Stomach smooth muscle (tissue), 2 donors: ENCODE results near the gene KHDRBS1.
A peak's percentile ranks its signal among the peaks of the same experiment; 100 is the strongest.

Experiments
- H3K27ac ChIP-seq: one replicate; pipeline ENCODE4 v1.7.0; 2013; ENCODE audit warnings: mild to moderate bottlenecking, low read length, inconsistent platforms
- H3K27me3 ChIP-seq, 2 donors: one replicate each; pipeline ENCODE4 v1.7.0; 2013; ENCODE audit warnings: low read length in 2 of 2; ENCODE audit not compliant: insufficient read depth in 2 of 2, control insufficient read depth in 1 of 2
- H3K36me3 ChIP-seq, 2 donors: one replicate each; pipeline ENCODE4 v1.7.0; 2013; ENCODE audit warnings: low read length in 2 of 2; ENCODE audit not compliant: control insufficient read depth in 2 of 2, insufficient read depth in 2 of 2
- H3K4me1 ChIP-seq: one replicate; pipeline ENCODE4 v1.7.0; 2013; ENCODE audit warnings: low read length; ENCODE audit not compliant: control insufficient read depth, insufficient read depth
- H3K4me3 ChIP-seq, 2 donors: one replicate each; pipeline ENCODE4 v1.7.0; 2013; ENCODE audit warnings: low read length in 2 of 2
- H3K9ac ChIP-seq, 2 donors: one replicate each; pipeline ENCODE4 v1.7.0; 2013; ENCODE audit warnings: low read length in 2 of 2, mild to moderate bottlenecking in 1 of 2
- H3K9me3 ChIP-seq, 2 donors: one replicate each; pipeline ENCODE4 v1.7.0; 2013; ENCODE audit warnings: low read length in 2 of 2; ENCODE audit not compliant: control insufficient read depth in 2 of 2
- donor health status: healthy.
- donor health status: Pancreatic carcinoma.

Gene KHDRBS1, protein sequence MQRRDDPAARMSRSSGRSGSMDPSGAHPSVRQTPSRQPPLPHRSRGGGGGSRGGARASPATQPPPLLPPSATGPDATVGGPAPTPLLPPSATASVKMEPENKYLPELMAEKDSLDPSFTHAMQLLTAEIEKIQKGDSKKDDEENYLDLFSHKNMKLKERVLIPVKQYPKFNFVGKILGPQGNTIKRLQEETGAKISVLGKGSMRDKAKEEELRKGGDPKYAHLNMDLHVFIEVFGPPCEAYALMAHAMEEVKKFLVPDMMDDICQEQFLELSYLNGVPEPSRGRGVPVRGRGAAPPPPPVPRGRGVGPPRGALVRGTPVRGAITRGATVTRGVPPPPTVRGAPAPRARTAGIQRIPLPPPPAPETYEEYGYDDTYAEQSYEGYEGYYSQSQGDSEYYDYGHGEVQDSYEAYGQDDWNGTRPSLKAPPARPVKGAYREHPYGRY

DNA sequence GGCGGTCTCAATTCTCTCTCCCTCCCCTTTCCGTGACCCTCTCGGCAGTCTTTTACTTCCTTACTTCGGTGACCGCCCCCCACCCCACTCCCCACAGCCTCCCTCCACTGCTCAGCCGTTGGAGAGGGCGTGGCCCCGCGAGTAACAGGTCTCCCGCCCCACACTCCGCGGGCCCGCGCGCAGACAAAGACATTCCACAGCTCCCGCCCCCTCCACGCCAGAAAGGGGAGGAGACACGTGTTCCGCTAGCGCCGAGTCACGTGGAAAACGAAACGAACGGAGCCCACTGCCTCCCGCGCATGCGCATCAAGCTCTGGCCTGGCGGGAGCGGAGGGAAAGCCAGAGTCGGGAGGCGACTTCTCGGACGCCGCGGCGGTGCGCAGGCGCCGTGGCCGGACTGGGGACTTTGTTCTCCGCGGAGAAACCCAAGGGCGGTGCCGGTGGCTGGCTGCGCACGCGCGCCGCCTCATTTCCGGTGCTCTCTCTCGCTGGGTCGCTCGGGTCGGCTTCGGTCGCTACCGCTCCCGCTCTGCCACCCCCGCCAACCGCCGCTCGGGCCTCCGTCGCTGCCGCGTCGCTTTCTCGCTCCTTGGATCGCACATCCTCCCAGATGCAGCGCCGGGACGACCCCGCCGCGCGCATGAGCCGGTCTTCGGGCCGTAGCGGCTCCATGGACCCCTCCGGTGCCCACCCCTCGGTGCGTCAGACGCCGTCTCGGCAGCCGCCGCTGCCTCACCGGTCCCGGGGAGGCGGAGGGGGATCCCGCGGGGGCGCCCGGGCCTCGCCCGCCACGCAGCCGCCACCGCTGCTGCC, at the start of gene KHDRBS1:
TSS of gene KHDRBS1 (plus strand) at position 483 of the 813 bp plus-strand sequence. CDS start at position 611, 128 bp downstream.
- H3K36me3 ChIP-seq, result no peaks in the 10 kb centered on the region
- H3K9me3 ChIP-seq, result no peaks in the 10 kb centered on the region
- H3K27me3 ChIP-seq, result peaks cover 0 to 2% of the 10 kb centered on the region in 2 donors
- peak within 1 kb of the TSS; percentile 93 to 98 for H3K9ac ChIP-seq
- peak within 1 kb of the TSS; percentile 91 for H3K27ac ChIP-seq
- peak within 1 kb of the TSS; percentile 90 to 98 for H3K4me3 ChIP-seq
- H3K4me1 ChIP-seq, result peaks cover 11% of the 10 kb centered on the region

DNA sequence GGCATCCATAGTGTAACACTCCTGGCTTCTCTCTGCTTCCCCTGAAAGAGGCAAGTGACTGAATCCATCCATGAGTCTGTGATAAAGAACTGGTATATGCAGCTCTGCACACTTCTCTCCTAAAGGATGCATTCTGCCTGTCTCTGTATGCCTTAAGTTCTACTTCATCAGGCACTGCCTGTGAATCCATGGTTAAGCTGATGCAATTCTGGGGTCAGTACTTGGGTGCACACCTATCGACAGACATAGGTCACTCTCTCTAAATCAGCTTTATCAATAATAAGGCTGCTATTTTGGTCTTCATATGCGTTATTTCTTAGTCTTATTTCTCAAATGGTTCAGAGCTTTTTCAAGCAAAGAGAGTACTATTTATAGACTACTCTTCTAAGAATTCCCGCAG, 42.8 kb upstream of the KHDRBS1 start:
- H3K27me3 ChIP-seq, result no peaks in the 10 kb centered on the region
- H3K9me3 ChIP-seq, result no peaks in the 10 kb centered on the region
- no peak overlapping the region for H3K9ac ChIP-seq
- no peak overlapping the region for H3K4me3 ChIP-seq
- H3K27ac ChIP-seq, result no peak overlapping the region
- H3K36me3 ChIP-seq, result no peaks in the 10 kb centered on the region
- H3K4me1 ChIP-seq, result no peaks in the 10 kb centered on the region

DNA sequence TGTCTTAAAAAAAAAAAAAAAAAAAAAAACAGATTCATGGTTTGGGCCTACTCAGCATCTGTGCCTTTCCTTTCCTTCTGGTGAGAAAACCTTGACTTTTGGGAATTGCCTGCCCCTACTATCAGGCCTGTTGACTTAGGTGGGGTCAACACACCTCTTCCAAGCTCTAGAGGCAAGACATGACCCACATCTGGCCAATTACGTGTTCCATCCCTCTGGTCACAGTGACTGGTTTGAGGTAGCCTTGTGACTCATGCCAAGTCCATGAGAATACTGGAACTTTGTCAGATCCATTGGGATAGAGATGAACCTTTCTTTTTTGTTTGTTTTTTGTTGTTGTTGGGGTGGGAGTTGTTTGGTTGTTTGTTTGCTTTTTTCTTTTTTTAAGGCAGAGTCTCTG, 37.3 kb upstream of the KHDRBS1 start:
- H3K9ac ChIP-seq, result no peak overlapping the region
- no peak overlapping the region for H3K4me3 ChIP-seq
- no peaks in the 10 kb centered on the region for H3K9me3 ChIP-seq
- H3K27ac ChIP-seq, result no peak overlapping the region
- no peaks in the 10 kb centered on the region for H3K27me3 ChIP-seq
- H3K36me3 ChIP-seq, result no peaks in the 10 kb centered on the region
- peaks cover 4% of the 10 kb centered on the region for H3K4me1 ChIP-seq

DNA sequence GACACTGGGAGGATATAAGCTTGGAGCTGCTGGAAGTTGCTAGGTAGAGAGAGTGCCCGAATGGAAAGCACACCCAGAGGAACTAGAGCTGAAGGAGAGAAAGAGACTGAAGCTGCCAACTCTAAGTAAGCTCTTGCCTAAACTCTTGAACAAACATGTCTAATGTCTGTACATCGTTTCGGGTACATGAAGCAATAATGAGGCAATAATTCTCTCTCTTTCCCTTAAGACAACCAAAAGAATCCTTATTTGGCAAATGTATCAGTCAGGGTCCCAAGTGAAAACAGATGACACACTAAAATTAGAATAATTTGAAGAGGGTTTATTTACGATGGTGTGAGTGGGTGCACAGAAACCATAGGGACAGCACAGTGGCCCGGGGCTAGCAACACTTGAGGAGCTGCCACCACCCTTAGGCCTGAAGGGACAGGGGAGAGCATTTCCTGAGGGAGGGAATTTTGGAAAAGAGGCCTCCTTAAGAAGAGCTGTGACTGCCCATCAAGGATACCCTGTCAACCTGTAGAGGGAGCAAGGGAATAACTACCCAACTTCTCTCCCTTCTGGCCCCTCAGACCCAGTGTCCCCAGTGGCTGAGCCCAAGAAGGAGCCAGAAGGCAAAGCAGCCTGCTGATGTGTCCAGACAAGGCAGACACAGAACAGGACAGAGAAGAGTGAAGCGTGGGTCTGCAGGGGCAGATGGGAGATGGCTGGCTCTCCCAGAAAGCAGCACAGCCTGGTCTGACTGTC, 36.1 kb upstream of the KHDRBS1 start:
- no peak overlapping the region for H3K9ac ChIP-seq
- H3K4me1 ChIP-seq, result peaks cover 4% of the 10 kb centered on the region
- H3K36me3 ChIP-seq, result no peaks in the 10 kb centered on the region
- no peaks in the 10 kb centered on the region for H3K9me3 ChIP-seq
- no peak overlapping the region for H3K27ac ChIP-seq
- H3K27me3 ChIP-seq, result no peaks in the 10 kb centered on the region
- H3K4me3 ChIP-seq, result no peak overlapping the region

DNA sequence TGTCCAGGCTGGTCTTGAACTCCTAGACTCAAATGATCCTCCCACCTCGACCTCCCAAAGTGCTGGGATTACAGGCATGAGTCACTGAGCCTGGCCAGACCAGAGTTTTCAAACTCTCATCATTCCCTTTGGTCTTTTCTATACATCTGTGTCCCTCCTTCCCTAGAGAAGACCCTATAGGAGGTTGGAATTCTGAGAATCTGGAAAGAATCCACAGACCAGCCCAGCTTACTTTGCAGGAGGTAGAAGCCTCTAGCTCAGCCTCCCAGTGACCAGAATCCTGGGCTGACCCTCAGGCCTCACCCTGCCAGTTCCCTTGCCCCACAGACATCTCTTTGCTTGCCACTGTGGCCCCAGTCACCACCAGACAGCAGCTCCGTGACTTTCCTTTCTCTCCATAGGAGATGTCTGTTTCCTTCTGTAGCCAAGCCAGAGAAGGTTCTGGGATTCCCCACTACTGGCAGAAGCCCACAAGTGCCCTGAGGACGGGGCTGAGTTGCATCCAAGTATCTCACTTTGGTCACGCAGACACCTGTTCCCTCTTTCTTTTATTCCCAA, 34.7 kb upstream of the KHDRBS1 start:
- no peak overlapping the region for H3K27ac ChIP-seq
- H3K4me3 ChIP-seq, result no peak overlapping the region
- no peaks in the 10 kb centered on the region for H3K36me3 ChIP-seq
- H3K9ac ChIP-seq, result no peak overlapping the region
- H3K27me3 ChIP-seq, result no peaks in the 10 kb centered on the region
- peaks cover 4% of the 10 kb centered on the region for H3K4me1 ChIP-seq
- H3K9me3 ChIP-seq, result no peaks in the 10 kb centered on the region

DNA sequence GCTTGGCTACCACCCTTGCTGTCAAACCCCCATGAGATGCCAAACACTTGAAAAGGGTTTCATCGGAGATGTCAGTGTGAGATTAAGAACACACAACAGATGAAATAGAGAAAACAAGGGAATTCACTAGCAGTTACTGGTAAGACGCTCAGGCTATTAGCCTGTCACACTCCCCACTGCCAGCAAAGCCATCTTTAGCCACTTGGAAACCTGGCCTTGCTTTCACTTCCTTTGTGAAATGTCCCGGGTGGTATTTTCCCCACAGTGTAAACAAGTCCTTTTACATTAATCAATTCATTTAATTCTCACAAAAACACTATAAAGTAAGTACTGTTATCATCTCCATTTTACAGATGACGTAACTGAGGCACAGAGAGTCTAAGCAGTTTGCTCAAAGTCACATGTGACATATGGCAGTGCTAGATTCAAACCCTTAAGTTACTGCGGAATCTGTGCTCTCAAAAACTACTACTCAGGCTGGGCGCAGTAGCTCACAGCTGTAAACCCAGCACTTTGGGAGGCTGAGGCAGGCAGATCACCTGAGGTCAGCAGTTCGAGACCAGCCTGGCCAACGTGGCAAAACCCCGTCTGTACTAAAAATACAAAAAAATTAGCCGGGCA, 32.7 kb upstream of the KHDRBS1 start:
- H3K9ac ChIP-seq, result no peak overlapping the region
- H3K4me1 ChIP-seq, result peaks cover 14% of the 10 kb centered on the region
- no peaks in the 10 kb centered on the region for H3K9me3 ChIP-seq
- H3K27ac ChIP-seq, result no peak overlapping the region
- H3K36me3 ChIP-seq, result no peaks in the 10 kb centered on the region
- no peaks in the 10 kb centered on the region for H3K27me3 ChIP-seq
- no peak overlapping the region for H3K4me3 ChIP-seq

DNA sequence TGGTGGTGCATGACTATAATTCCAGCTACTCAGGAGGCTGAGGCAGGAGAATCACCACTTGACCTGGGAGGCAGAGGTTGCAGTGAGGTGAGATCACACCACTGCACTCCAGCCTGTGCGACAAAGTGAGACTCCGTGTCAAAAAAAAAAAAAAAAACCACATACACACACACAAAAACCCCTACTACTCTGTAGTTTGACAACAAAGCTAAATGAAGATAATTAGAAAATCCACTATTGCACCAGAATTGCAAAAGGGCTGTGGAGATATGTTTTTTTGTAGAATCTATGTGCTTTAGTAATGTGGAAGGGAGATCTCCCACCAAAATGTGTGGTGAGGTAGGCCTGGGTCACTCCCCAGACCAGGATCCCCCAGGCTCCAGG, 32.2 kb upstream of the KHDRBS1 start:
- Histone ChIP-seq H3K4me3 (no peak overlapping the region), H3K36me3 (no peaks in the 10 kb centered on the region), H3K4me1 (peaks cover 14% of the 10 kb centered on the region), H3K27ac (no peak overlapping the region), H3K9ac (no peak overlapping the region), H3K27me3 (no peaks in the 10 kb centered on the region), H3K9me3 (no peaks in the 10 kb centered on the region)

DNA sequence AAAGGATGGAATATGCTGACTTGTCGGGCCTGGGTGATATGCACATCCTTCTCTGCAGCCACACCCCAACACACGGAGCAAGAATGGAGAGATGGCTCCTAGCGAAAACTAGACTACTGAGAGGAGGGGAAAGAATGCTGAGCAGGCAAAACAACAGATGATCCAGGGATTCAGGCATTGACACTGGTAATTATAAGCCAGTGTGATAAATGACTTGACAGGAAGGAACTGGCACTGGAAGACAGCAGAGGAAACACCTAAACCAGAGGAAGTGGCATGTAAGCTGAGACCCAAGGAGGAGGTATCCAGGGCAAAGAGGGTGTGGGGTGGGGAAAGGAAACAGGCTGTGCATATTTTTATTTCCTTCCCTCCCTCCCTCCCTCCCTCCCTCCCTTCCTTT, 31.7 kb upstream of the KHDRBS1 start:
- Histone ChIP-seq H3K27ac (no peak overlapping the region), H3K9me3 (no peaks in the 10 kb centered on the region), H3K4me3 (no peak overlapping the region), H3K27me3 (no peaks in the 10 kb centered on the region), H3K4me1 (peaks cover 14% of the 10 kb centered on the region), H3K36me3 (no peaks in the 10 kb centered on the region), H3K9ac (no peak overlapping the region)

DNA sequence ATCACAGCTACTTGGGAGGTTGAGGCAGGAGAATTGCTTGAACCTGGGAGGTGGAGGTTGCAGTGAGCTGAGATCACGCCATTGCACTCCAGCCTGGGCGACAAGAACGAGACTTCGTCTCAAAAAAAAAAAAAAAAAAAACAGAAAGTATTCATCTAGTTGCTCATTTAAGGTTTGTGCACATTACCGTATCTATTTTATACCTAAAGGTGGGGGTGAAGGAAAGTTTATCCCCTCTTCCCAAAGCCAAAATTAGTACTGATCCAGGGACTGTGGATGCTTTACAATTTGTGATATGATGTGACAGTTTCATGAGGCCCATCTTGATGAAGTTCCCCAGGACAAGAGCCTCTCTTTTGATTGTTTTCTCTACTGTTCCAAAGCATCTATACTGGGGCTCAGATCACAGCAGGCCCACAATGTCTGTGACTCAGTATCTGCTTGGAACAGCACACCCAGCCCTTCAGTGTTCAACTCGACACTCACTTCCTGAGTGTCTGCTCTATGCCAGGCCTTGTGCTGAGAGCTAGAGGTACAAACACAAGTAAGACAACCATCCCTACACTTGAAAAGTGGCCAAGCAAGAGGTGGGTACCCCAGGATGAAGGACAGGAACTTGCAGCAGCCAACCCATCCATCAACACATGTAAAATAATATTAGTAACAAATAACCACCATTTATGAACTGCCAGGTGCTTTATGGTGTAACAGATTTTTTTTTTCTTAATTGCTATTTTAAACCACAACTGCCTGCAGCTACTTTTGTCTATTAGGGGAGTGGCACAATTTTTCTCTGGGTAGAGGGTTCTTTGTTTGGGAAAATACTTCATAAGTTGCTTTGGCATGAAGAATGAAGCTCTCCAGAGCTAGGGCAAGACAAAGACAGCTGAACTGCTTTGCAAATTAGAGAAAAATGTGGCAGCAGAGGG, 29.0 kb upstream of the KHDRBS1 start:
- Histone ChIP-seq H3K4me3 (peak overlapping the region; percentile 8 to 40), H3K36me3 (no peaks in the 10 kb centered on the region), H3K4me1 (peaks cover 10% of the 10 kb centered on the region), H3K27me3 (no peaks in the 10 kb centered on the region), H3K9me3 (no peaks in the 10 kb centered on the region), H3K9ac (peak overlapping the region; percentile 32 to 66), H3K27ac (peak overlapping the region; percentile 69)
